ENCODE measurements around the gene LTA. TPM values are rescaled to one million over a fixed set of nuclear protein-coding genes. Genes with fewer than 3 reads are reported as not detected.

LTA gene
- total RNA-seq, 2 experiments from 2014 or later = 0.98 to 4.1 TPM

DNA sequence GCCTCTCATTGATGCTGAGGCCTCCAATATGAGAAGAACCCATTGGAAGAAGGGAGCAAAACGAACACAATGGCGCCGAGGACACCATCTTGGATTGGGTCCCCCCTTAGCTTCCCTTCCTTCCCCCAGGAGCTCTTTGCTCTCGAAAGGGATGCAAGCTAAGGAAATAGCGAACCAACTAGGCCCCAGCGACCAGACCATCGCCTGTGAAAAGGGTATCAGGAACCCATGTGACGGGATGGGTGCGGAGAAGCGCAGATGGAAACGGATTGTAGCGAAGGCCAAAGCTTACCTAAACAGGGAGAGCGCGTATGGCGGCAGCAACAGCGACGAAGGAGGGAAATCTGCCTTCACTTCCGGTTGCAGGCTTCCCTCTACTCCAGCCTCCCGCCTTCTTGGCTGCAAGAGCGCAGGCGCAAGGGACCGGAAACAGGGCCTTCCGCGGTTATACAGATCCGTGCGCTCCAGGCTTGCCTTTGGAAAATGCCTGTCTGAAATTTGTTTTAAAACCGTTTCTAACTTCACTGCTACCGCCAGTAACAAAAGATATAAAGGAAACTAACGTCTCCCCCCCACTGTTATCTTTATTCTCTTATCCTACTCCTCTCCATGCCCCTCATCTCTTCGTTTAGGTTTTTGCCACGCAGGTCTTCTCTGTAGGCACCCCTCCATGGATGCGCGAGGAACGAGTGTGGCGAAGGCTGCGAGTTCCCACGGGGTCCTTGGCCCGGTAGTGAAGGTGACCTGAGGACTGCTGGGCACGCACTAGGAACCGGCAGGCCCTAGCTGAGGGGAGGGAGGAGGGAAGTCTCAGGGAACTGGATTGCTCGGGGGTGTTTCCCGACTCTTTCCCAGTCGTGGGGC, 30.2 kb upstream of the LTA start, which contains the start of gene DDX39B:
Gene DDX39B (minus strand): TSS at position 346 of the 864 bp plus-strand sequence. CDS start 1,471 bp downstream, outside the sequence.
- H3K4me1 ChIP-seq (ENCODE audit: insufficient read depth, low read length, poor library complexity, severe bottlenecking) = peaks cover 58% of the 10 kb centered on the region
- no TSS peak for BruUV-seq (replicated peaks)
- H3K9me2 ChIP-seq (ENCODE audit: insufficient read depth, low read length) = no peaks in the 10 kb centered on the region
- H2AFZ ChIP-seq (ENCODE audit: low read length) = peak within 1 kb of the TSS; percentile 3; the same call in 1 of the 2 replicates
- H3K4me3 ChIP-seq (ENCODE audit: low read depth, low read length, poor library complexity, severe bottlenecking) = peak within 1 kb of the TSS; percentile 77
- intact Hi-C loops (cut with micrococcal nuclease; ENCODE audit: unreplicated experiment) = loop anchor here (1.0 to 10.0 kb wide), 5 partner anchors 48 to 321 kb away; partner anchors contain the start of genes BAG6, MICA and VARS1
- H3K9me3 ChIP-seq (ENCODE audit: low read length) = no peaks in the 10 kb centered on the region
- ChIA-PET CTCF (ENCODE audit: unreplicated experiment) (interaction anchor here (1.2 kb wide), 1 partner anchor 9 kb away, joined by 4 read pairs; no protein-coding TSS in a partner anchor), POLR2A (interaction anchor here (0.6 to 3.1 kb wide), 20 partner anchors 10 to 1726 kb away, joined by 3 to 20 read pairs (median 5); partner anchors contain the start of genes AIF1, BAG6, CLIC1 and GPANK1)
- H4K20me1 ChIP-seq (ENCODE audit: insufficient read depth, low read length) = peaks cover 30% of the 10 kb centered on the region
- peaks cover 62% of the 10 kb centered on the region for H3K79me2 ChIP-seq (ENCODE audit: insufficient read depth, low read depth, low read length)
- peak within 1 kb of the TSS; percentile 100 for H3K4me2 ChIP-seq (ENCODE audit: low read length)
- peaks cover 44% of the 10 kb centered on the region for H3K36me3 ChIP-seq (ENCODE audit: insufficient read depth, low read length)
- H3K27ac ChIP-seq (ENCODE audit: low read depth, low read length, poor library complexity, severe bottlenecking) = peak within 1 kb of the TSS; percentile 83
- TF ChIP-seq, protein P1, sequence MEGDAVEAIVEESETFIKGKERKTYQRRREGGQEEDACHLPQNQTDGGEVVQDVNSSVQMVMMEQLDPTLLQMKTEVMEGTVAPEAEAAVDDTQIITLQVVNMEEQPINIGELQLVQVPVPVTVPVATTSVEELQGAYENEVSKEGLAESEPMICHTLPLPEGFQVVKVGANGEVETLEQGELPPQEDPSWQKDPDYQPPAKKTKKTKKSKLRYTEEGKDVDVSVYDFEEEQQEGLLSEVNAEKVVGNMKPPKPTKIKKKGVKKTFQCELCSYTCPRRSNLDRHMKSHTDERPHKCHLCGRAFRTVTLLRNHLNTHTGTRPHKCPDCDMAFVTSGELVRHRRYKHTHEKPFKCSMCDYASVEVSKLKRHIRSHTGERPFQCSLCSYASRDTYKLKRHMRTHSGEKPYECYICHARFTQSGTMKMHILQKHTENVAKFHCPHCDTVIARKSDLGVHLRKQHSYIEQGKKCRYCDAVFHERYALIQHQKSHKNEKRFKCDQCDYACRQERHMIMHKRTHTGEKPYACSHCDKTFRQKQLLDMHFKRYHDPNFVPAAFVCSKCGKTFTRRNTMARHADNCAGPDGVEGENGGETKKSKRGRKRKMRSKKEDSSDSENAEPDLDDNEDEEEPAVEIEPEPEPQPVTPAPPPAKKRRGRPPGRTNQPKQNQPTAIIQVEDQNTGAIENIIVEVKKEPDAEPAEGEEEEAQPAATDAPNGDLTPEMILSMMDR (conservative IDR thresholded peaks at IDR 0.05; ENCODE audit: low read length) = no peak
- TF ChIP-seq EZH2phosphoT487 (IDR thresholded peaks at IDR 0.05; ENCODE audit: borderline replicate concordance, low read depth, low read length) = no peak
- peak; percentile 98 for DNase-seq (ENCODE audit: low spot score)

DNA sequence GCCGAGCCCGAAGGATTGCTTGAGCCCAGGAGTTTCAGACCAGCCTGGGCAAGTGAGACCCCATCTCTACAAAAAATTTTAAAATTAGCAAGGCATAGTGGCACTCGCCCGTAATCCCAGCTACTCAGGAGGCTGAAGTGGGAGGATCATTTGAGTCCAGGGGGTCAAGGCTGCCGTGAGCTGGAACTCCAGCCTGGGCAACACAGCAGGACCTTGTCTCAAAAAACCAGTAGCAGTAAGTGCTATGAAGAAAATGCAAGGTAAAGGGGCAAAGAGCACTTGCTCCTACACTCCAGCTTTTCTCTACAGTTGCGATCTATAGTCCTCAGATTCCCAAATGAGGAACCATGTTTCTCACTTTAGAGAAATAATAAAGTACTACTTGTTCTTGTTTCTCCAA, 28.4 kb upstream of the LTA start:
- TF ChIP-seq EZH2phosphoT487 (IDR thresholded peaks at IDR 0.05; ENCODE audit: borderline replicate concordance, low read depth, low read length) = no peak
- TF ChIP-seq, protein P1 (conservative IDR thresholded peaks at IDR 0.05; ENCODE audit: low read length) = no peak
- ChIA-PET POLR2A (interaction anchor here (0.6 kb wide), 1 partner anchor 51 kb away, joined by 3 read pairs; no protein-coding TSS in a partner anchor), CTCF (ENCODE audit: unreplicated experiment) (no interaction called here)
- BruUV-seq (replicated peaks) = no TSS peak
- intact Hi-C loops (cut with micrococcal nuclease; ENCODE audit: unreplicated experiment) = loop anchor here (5.0 to 10.0 kb wide), 2 partner anchors 141 to 251 kb away; partner anchors contain the start of genes MICA and VARS1
- Histone ChIP-seq H3K9me3 (ENCODE audit: low read length) (no peaks in the 10 kb centered on the region), H3K4me3 (ENCODE audit: low read depth, low read length, poor library complexity, severe bottlenecking) (no peak overlapping the region), H3K4me2 (ENCODE audit: low read length) (peak overlapping the region; percentile 100), H3K4me1 (ENCODE audit: insufficient read depth, low read length, poor library complexity, severe bottlenecking) (peaks cover 61% of the 10 kb centered on the region), H3K9me2 (ENCODE audit: insufficient read depth, low read length) (no peaks in the 10 kb centered on the region), H3K36me3 (ENCODE audit: insufficient read depth, low read length) (peaks cover 29% of the 10 kb centered on the region), H3K79me2 (ENCODE audit: insufficient read depth, low read depth, low read length) (peaks cover 55% of the 10 kb centered on the region), H3K27ac (ENCODE audit: low read depth, low read length, poor library complexity, severe bottlenecking) (no peak overlapping the region), H4K20me1 (ENCODE audit: insufficient read depth, low read length) (peaks cover 26% of the 10 kb centered on the region), H2AFZ (ENCODE audit: low read length) (no peak overlapping the region)
- no peak for DNase-seq (ENCODE audit: low spot score)
